Hematopoietic multipotent progenitor cell treated with erythropoietin and hydrocortisone succinate and interleukin-3 and kit ligand, for 8 days (in vitro differentiated cells): Measurements from ENCODE around the gene MED12L.
A peak's percentile ranks its signal among the peaks of the same experiment; 100 is the strongest.

ENCODE experiments used
- DNase-seq: peaks from one replicate; pipeline ENCODE4 v3.0.0-alpha.2; 2015

The MED12L gene

DNA sequence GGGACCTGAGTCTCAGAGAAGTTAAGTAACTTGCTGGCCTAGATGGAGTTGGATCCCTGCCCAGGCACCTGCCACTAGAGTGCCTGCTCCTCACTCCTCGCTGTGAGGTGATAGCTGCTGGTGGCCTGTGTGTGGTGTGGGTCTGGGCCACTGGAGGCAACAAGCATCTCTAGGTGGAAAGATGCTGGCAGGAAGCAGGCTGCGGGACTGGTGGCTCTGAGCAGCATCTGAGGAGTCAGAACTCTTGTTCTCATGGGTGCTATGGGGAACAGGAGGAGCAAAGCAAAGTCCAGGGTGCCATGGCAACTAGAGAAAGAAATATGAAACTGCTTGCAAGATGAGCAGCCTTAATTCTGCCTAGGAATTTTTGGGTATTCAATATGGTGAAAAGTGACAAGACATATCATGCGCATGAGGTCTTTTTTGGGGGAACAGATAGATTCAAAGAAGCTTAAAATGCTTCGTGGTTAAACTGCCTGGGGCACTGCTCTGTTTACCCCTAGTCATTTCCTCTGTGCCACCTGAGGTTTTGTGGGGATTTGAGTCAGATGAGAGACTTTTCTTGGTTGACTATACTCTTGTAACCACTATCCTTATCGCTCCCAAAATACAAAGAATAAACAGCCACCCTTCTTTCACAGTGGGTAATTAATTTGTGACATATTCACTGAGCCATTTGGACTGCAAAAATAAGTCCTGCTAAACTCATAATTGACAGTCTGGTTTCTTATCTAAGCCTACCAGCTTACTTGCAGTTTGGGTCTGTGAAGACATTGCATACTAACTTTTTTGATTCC lies 50.3 kb downstream of the MED12L start:
- peak; percentile 96 for DNase-seq

DNA sequence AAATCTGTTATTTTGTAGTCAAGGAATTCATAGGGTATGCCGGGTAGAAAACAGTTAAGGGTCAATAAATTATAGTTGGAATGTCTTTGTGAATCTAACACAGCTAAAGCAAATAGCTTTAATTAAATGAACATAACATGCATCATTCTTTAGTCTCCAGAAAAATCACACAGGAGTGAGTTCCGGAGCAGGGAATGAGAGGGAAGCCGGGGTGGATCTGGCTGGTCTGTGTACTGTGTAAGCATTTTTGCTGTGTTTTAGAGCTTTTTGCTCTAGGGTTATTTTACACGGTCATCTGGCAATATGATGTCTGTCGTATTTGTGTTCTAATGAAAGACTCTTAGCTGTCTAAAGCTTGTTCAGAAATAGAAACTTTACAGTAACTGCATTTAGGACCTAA lies 57.5 kb downstream of the MED12L start:
- DNase-seq = no peak

DNA sequence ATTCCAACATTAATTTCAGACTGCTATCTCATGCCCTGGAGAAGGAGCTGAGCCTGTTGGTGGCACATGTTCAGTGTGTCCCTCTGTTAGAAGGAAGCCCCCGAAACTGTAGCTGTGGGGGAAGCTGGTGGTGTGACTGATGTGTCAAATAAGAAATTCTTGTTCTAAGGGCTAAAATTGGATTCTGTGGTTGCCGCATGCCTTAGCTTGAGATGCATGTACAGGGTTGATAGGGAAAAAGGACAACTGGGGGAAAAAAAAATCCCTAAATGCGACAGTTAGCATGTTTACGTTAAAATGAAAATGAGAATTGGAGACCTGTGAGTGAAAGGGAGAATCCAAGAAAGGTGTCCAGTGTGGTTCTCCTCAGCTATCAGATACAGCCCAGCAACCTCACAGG lies 58.6 kb downstream of the MED12L start:
- DNase-seq = peak; percentile 43

DNA sequence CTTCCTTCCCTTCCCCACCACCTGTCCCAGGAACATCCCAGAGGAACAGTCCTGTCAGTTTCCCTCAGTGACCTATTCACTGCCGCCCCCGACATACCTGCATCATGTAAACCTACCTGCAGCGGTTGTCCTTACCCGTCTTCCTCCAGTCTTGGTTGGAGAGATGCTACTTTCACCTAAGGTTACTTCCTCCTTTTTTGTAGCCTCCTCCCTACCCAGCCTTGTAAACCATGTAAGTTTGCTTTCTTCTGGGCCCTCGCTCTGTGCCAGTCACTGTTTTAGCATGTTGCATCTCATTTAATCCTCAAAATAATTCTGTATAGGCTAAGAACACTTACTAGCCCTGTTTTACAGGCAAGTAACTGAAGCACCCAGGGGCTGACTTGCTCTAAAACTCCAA lies 59.3 kb downstream of the MED12L start:
- DNase-seq = no peak

DNA sequence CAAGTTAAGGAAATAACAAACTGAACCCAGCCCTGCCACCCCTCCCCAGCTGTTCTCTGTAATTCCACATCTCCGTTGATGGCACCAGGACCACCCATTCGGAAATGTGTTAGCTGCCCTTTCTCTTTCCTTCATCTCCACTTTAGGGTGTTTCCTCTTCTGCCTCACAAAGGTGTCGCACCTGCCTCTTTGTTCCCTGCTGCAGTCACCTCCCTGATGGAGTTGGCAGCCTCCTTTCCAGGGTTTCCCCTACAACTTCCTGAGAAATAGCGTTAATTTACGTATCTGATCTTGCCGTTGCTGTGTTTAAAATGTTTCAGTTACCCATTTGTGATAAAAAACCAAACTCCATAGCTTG lies 60.2 kb downstream of the MED12L start:
- DNase-seq = no peak

DNA sequence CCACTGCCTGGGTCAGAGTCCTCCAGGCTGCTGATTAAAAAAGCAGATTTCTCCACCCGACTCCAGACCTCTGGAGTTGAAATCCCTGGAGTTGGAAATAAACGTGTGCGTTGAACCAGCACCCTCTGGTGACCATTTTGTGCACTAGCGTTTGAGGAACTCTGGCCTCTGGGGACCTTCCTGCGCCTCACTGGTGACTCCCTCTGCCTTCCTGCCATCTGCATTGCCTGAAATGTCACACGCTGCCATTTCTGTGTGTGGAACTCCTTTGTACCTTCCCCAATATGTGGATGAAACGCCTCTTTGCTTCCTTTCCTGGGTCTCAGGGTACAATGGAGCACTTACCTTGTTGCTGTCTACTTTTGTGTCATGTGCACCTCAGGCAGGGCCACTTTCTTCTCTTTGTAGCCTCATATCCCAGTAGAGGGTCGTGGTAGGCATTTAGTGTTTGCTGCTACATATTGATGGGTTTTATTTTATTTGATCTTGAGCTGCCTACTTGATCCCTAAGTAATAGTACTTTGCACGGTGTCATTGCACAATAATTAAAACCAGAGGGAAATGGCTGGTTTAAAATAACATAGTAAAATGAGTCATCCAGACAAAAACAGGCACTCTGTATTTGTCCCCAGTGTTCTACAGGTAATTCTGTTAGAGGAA lies 60.7 kb downstream of the MED12L start:
- peak; percentile 86 for DNase-seq

DNA sequence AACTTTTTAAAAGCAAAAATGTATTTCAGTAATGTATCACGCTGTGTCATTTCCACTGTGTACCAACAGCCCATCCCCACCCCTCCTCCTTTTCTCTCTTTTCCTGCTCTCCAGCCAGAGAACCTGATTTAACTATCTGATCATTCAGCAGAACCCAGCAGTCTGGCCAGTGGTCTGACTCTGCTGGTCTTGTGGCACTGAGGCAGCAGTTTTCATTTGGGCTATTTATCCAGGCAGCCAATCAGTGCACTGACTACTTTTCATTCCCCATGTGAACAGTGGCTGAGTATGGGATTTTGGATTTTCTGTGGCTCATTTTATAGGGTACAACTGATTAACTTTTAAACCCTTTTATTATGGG lies 61.2 kb downstream of the MED12L start:
- DNase-seq = no peak

DNA sequence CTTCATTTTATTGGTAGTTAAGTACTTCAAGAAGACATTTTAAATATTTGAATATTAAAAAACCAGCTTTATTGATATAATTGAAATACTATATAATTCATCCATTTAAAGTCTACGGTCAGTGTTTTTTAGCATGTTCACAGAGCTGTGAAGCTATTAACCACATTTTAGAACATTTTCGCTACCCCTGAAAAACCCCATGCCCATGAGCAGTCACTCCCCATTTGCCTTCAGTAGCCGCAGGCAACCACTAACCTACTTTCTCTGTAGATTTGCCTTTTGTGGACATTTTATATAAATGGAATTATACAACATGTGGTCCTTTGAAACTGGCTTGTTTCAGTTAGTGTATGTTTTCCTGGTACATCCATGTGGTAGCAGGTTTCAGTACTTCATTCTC lies 61.8 kb downstream of the MED12L start:
- DNase-seq = no peak

DNA sequence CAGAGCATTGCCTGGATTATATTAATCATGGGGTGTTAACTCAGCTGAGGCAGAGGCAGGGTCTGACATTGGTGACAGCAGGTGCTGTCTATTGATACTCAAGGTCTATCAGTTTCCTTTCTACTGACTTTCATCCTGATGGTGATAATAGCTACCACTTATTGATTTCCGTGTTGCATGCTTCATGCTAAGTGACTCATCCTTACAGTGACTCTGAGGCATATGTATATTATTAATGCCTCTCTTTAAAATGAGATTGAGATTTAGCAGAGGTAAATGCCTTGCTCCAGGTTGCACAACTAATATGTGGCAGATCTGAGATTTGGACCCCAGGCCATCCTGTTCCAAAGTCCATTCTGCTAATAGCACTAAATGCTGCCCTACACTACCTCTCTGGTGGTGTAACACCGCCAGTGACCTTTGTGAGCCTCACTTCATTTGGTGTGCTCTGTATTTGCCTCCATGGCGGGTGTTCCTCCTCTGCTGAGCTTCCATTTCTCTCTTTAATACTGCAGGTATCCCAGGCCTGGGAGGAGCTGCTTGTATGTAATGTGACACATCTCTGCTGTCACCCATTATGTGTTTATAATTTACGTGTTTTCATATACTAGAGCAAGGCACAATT lies 67.1 kb downstream of the MED12L start:
- no peak for DNase-seq

DNA sequence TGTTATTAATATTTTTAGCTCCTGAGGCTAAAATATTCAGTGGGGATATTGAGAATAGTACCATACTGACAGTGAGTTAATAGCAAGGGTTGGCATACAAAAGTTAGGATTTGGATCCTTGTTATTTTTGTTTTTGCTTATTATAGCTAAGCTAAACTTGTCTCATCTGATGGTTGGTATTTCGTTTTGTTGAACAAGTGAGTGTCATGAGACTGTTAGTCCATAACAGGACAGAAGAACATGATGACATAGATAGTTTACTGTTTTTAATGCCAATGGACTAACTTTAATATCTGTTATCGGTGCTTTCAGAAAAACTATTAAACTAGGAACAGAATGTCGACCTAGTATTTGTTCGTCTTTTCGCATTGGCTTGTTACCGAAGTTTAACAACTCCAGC lies 69.1 kb downstream of the MED12L start:
- DNase-seq = no peak

DNA sequence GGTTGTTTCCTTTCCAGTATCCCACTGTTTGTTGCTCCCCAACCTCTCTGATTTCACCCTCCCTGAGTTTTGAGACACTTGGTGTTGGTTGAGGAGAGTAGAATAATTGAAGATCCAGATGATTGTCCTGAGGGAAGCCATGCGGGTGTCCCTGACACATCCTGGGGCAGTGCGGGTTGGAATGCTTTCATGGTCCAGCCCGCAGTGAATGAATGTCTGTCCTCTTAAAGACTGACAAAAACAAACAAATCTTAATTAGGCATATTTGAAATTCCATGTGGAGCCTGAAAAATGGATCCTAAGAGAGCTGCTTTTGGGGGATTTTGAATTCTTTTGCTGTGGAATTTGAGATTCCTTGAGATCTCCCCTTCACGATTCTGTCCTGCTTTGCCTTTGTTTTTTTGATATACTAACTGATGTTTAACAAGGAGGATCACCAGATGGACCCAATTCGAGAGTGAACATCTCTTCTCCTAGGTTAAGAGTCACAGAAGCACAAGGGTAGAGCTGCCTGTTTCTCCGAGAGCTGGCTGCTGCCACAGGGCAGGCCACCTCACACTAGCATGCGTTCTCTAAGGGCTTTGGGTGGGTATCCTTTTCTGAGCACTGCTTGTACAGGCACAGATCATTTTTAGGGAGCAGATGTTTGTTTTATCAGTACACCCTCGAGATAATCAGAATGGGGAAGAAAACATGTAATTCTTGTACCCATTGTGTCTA lies 70.1 kb downstream of the MED12L start:
- DNase-seq = no peak

DNA sequence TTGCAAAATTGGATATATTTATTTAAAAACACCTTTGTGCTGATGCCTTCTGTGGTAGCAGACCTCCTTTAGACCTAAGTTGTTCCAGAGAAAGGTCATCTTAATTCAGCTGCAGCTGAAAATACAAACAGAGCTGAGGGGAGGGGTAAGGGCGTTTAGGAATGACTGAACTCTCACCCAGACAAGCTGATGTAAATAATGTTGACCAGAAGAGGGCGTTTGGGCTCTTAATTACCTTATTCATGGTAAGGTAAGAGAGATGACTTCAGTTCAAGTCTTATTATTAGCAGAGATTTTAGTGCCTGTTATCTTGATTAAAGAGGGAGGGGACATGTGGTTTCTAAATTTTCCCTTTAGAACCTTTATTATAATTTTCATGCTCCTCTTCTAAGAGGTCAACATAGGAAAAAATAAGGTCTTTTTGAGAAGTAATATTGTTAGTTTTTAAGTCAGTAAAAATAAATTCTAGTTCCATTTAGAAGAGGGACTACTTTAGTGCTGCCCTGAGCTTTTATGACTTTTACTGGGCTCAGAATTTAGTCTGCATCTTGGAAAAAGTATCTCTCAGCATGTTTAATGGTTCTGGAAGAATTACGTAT lies 71.3 kb downstream of the MED12L start:
- DNase-seq = peak; percentile 78

DNA sequence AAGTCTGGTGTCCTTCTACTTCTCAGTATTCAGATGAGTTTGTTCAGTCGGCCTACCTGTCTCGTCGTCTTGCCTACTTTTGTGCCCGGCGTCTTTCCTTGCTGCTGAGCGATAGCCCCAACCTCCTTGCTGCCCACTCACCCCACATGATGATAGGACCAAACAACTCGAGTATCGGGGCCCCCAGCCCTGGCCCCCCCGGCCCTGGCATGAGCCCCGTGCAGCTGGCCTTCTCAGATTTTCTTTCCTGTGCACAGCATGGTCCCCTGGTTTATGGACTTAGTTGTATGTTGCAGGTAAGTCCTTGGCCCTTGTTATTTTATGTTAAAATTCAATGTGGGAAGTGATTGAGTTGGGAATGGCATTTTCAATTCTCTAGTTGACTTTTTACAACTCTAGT lies 74.3 kb downstream of the MED12L start:
- DNase-seq = no peak

DNA sequence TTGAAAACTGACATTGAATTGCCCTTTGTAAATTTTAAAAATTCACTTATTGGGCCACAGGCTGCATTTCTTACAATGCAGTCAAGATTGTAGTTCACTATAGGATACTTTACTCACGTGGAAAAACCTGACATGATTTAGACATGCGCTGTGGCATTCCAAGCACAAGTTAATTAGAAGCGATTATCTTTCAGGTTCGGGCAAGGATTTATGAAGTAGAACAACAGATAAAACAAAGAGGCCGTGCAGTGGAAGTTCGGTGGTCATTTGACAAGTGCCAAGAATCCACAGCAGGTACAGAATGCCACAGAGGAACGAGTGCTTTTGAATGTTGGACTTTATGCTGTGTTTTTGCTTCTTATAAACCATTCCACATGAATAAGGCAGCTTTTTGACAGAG lies 79.8 kb downstream of the MED12L start:
- DNase-seq = no peak

DNA sequence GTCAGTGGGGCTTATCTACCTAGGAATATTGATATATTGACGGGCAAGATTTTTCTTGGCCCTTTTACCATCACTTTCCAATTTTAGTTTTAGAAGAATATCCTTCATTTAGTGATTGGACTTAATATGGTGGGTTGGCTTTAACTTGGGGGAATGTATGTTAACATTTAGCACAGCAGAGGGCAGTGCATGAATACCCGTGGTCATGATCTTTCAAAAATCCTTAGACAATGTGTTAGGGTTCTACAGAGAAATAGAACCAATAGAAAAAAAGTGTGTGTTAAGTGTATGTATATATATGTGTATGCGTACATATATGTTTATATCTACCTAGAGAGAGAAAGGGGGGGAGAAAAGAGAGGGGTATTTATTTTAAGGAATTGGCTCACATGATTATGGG lies 80.7 kb downstream of the MED12L start:
- no peak for DNase-seq

DNA sequence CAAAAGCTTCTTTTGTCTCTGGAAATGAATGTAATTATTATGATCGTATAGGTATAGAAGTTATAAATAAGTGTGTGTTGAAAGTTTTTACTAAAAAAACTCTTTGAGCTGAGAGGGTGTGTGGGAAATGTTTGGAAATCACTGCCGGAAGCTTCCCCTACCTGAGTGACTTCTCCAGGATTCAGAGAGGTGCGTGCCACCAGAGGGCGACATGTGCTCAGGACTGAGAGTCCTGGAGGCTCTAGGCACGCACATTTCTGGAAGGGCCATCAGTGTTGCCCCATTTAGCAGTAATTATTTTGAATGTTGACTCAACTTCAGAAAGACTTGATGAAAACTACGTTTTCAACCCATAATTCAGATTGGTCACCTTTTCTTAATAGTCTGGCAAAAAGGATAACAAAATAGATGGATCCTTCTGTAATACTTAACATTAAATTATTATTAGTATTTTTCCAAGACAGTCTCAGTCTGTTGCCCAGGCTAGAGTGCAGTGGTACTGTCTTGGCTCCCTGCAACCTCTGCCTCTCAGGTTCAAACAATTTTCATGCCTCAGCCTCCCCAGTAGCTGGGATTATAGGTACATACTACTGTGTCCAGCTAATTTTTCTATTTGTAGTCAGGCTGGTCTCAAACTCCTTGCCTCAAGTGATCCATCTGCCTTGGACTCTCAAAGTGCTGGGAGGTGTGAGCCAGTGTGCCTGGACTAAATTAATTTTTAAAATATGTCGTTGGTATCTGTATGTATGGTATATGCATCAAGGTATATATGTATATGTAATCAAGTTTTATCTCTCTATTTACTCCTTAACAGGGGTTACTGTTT lies 83.0 kb downstream of the MED12L start:
- peak; percentile 60 for DNase-seq

DNA sequence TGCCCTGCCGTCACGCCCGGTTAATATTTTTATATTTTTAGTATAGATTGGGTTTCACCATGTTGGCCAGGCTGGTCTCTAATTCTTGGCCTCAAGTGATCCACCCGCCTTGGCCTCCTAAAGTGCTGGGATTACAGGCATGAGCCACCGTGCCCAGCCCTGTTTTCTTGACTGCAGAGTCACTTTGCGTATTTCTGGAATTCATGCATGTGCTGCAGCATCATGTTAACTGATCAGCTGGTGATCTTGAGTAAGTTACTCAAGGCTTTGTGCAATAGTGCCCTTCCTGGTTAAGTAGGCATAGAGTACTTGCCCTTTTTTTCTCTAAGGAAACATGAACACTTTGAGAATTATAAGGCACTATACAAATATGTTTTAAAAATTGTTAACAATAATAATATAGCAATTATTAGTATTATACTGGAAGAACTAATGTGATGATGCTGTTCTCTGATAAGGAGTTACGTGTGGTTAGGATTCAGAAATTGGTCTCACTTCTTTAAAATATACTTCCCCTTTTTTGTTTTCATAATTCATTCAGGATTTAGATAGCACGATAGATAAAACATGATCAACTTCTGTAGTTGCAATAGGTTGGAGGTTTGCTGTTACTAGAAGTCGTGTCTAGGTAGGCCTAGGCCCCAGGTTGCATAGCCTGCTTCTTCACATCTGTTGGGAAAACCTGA lies 83.9 kb downstream of the MED12L start:
- no peak for DNase-seq

DNA sequence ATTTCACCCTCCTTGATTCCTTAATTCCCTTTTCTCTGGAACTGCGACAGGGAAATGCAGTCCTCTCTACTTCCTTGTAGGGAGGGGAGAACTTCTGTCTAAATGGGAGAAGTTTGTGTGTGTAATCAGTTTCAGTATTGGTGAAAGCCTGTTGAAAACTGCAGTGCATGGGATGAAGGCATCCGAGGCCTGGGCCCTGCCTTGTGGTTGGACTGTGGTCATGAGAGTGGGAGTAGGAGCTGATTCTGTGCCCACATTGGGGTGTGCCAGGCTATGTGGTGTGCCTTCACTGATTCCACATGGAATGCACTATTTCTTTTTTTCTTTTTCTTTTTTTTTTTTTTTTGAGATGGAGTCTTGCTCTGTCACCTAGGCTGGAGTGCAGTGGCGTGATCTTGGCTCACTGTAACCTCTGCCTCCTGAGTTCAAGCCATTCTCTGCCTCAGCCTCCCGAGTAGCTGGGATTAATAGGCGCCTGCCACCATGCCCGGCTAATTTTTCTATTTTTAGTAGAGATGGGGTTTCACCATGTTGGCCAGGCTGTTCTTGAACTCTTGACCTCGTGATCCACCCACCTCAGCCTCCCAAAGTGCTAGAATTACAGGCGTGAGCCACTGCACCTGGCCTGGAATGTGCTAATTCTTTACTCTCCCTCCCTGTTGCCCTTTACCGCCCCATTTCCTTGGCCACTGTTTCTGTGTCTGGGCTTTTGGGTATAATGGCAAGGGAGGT lies 84.7 kb downstream of the MED12L start:
- DNase-seq = peak; percentile 48

DNA sequence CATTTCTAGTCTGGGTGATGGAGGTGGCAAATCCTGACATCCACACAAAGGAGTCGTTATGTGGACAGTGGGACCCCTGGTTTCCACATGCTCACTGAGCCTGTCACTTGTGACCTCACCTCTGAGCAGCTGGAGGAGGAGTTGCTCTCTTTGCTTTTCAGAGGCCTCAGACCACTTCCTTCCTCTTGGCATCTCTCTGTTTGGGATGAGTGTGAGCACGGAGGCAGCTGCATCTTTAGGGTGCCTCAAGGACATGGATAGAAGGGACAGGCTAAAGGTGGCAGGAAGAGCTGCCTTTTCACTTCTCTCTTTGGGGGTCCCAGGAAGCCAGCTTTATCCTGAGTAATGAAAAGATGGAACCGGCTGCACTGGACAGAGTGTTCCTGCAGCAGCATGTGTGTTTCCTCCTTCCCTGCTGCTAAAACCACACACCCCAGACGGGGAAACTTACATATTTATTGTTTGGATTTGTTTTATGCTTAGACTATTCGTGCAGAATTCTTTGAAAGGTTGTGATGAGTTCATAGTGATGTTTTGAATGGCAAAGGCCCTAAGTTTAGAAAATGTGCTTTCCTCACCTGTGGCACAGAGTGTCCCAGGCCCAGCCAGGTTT lies 85.8 kb downstream of the MED12L start:
- no peak for DNase-seq

DNA sequence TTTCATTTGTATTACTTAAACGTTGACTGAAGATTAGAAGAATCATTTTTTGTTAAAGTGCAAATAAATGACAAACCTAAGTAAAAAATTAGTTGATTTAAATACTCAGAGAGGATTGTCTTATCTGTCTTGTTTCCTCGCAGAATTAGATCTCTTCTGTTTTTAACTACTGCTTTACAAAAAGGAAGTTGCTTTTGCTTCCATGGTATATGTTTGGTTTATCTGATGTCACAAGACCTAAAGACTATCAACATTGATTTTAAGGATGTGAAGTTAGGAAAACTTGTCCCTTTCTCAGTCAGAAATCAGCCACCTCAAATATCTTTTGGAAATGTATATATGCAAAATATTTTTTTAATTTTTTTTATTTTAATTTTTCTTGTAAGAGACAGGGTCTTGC lies 88.9 kb downstream of the MED12L start:
- no peak for DNase-seq

DNA sequence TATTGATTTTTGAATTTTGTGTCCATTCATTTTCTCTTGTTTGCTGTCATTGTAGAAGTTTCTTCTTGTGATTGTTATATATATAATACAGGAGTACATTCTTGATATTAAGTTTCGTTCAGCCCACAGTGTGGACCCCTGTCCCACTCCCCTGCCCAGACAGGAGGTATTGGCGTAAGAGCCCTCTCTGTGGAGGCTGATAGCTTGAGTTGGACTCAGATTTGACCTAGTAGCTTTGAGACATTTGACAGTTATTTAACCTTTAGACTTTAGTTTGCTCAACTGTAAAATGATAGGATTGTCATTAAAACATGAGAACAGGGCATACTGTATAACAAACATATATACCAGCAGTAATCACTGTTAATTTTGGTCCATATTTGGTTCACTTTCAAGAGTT lies 90.5 kb downstream of the MED12L start:
- no peak for DNase-seq
